Testis (tissue), 2 donors: Measurements from ENCODE around the gene C1orf50.

Source experiments
- CTCF ChIP-seq, 3 experiments: fragments of 450-650 bp in 2 of 3; fragments of 200-600 bp in 1 of 3; sonication (generic) in 1 of 3; IDR thresholded peaks; one replicate each; pipeline ENCODE4 v1.5.1; 2016 to 2019; ENCODE audit warnings: antibody characterized with exemption in 3 of 3, mild to moderate bottlenecking in 2 of 3, moderate library complexity in 1 of 3
- POLR2A ChIP-seq: fragments of 450-650 bp; IDR thresholded peaks from one replicate; pipeline ENCODE4 v1.6.1; 2017; ENCODE audit warnings: antibody characterized with exemption, mild to moderate bottlenecking, moderate library complexity

DNA sequence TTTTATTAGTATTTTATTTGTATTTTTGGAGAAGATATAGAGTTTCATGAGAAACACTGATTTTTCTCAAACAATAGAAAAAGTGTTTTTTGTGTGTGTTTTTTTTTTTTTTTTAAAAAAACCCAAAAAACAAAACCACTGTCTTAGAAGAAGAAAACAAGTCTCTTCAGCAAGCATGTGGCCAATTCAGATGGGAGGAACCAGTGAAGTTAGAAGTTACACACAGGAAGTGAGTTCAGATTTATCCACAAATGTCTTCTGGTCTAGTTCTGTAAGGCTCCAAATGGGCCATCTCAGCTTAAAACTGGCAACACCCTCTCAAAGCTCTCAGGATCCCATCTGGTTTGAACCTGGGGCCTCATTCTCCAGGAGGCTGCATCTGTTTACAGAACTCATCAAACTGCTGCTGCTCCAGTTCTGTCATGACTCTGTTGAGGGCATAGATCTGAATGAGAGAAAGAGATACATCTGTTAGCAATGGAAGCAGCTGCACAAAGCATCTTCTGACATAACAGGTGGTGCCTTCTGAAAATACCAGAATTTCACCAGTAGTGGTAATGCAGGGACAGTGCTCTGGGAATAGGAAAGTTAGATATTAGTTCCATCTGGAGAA lies 40.1 kb downstream of the C1orf50 start:
- TF ChIP-seq CTCF (IDR thresholded peaks at IDR 0.05) (no peak), POLR2A (no peak)
